HCT116 (cell line): ENCODE data around the gene CFAP119. TPM values are rescaled to one million over a fixed set of nuclear protein-coding genes. Genes with fewer than 3 reads are reported as not detected.

Experiments used
- ATAC-seq: fragments of 200-7000 bp; cut with Tn5 transposase; 2 replicates; pipeline ENCODE4 v1.9.1; 2020; ENCODE audit warnings: mild to moderate bottlenecking, moderate library complexity
- BruUV-seq: library from RNA; stranded (reverse); fragments of 400-500 nt; replicated peaks from 2 replicates; lab custom pipeline; 2021; lab: Mats Ljungman, UMichigan
- CTCF ChIA-PET: fragments of 300-600 bp; sonication (Branson Sonifier 250); formaldehyde crosslinking; loops from one replicate; lab custom pipeline; 2021; ENCODE audit warnings: antibody characterized with exemption; lab: Charles Lee
- POLR2A ChIA-PET: fragments of 300-600, 350-600 bp; sonication (Branson Sonifier 250); formaldehyde crosslinking; loops from one replicate; lab custom pipeline; 2021; ENCODE audit warnings: antibody characterized with exemption; lab: Charles Lee
- RAD21 ChIA-PET, 2 experiments: fragments of 300-600 bp; sonication (Branson Sonifier 250); formaldehyde crosslinking; loops; one replicate each; lab custom pipeline; 2023; ENCODE audit warnings: low total read pairs in 2 of 2; ENCODE audit not compliant: uncharacterized antibody in 2 of 2, unreplicated experiment in 2 of 2, low non-redundant PET in 1 of 2; lab: Charles Lee
- DNase-seq: peaks from one replicate; pipeline ENCODE4 v3.0.0-alpha.2; 2010; ENCODE audit warnings: low read depth, low spot score
- H2AFZ ChIP-seq: fragments of 200-600 bp; shearing (Covaris generic), sonication (generic); 2 replicates; pipeline ENCODE4 v1.6.1; 2017; ENCODE audit warnings: low read depth, mixed run types, mixed read lengths, antibody characterized with exemption, low read length; ENCODE audit not compliant: poor library complexity, severe bottlenecking
- H3K27ac ChIP-seq: 2 replicates; pipeline ENCODE4 v1.5.1; 2012; ENCODE audit warnings: low read depth, low read length
- H3K27me3 ChIP-seq: fragments of 200-600 bp; sonication (generic); 2 replicates; pipeline ENCODE4 v1.6.1; 2016; ENCODE audit warnings: mixed run types, low read length, mixed read lengths; ENCODE audit not compliant: insufficient read depth
- H3K36me3 ChIP-seq, 2 experiments: fragments of 200-500 bp in 1 of 2; fragments of 200-600 bp in 1 of 2; sonication (Bioruptor generic) in 1 of 2; sonication (generic) in 1 of 2; 2 replicates each; pipeline versions ENCODE4 v1.5.1 to v1.6.1; 2014 to 2016; ENCODE audit warnings: low read length in 2 of 2, inconsistent platforms in 1 of 2, mixed read lengths in 1 of 2, mixed run types in 1 of 2; ENCODE audit not compliant: insufficient read depth in 2 of 2, control insufficient read depth in 1 of 2
- H3K4me1 ChIP-seq, 2 experiments: fragments of 200-600 bp in 1 of 2; sonication (generic) in 1 of 2; 2 replicates each; pipeline versions ENCODE4 v1.5.1 to v1.6.1; 2012 to 2017; ENCODE audit warnings: low read length in 2 of 2, inconsistent platforms in 1 of 2, mild to moderate bottlenecking in 1 of 2, mixed read lengths in 1 of 2, mixed run types in 1 of 2, moderate library complexity in 1 of 2; ENCODE audit not compliant: insufficient read depth in 2 of 2, control insufficient read depth in 1 of 2
- H3K4me2 ChIP-seq: fragments of 200-600 bp; sonication (generic); 2 replicates; pipeline ENCODE4 v1.6.1; 2017; ENCODE audit warnings: mixed run types, low read length, mixed read lengths
- H3K4me3 ChIP-seq, 2 experiments: fragments of 200-600 bp in 1 of 2; sonication (generic) in 1 of 2; replicated peaks in 1 of 2; 2 replicates each; pipeline ENCODE4 v1.5.1; 2011 to 2016; ENCODE audit warnings: low read length in 2 of 2, control low read depth in 1 of 2, low read depth in 1 of 2, mild to moderate bottlenecking in 1 of 2, mixed read lengths in 1 of 2, mixed run types in 1 of 2
- H3K79me2 ChIP-seq: fragments of 200-600 bp; sonication (generic); 2 replicates; pipeline ENCODE4 v1.6.1; 2017; ENCODE audit warnings: mild to moderate bottlenecking, mixed run types, low read length, moderate library complexity, mixed read lengths; ENCODE audit not compliant: insufficient read depth
- H3K9ac ChIP-seq: fragments of 200-600 bp; sonication (generic); 2 replicates; pipeline ENCODE4 v1.6.1; 2016; ENCODE audit warnings: low read length, mixed read lengths
- H3K9me2 ChIP-seq: fragments of 200-600 bp; sonication (generic), shearing (Covaris generic); 2 replicates; pipeline ENCODE4 v1.6.1; 2017; ENCODE audit warnings: mixed run types, mild to moderate bottlenecking, moderate library complexity; ENCODE audit not compliant: insufficient read depth
- H3K9me3 ChIP-seq, 2 experiments: fragments of 200-500 bp in 1 of 2; fragments of 200-600 bp in 1 of 2; sonication (Bioruptor generic) in 1 of 2; sonication (generic) in 1 of 2; 2 replicates each; pipeline ENCODE4 v1.6.1; 2014 to 2017; ENCODE audit warnings: low read length in 2 of 2, mixed read lengths in 2 of 2, inconsistent platforms in 1 of 2, low read depth in 1 of 2, mild to moderate bottlenecking in 1 of 2, mixed run types in 1 of 2, moderate library complexity in 1 of 2; ENCODE audit not compliant: control insufficient read depth in 1 of 2, insufficient read depth in 1 of 2
- H4K20me1 ChIP-seq: fragments of 200-600 bp; sonication (generic), shearing (Covaris generic); 2 replicates; pipeline ENCODE4 v1.6.1; 2017; ENCODE audit warnings: mixed run types, mild to moderate bottlenecking, moderate library complexity; ENCODE audit not compliant: insufficient read depth
- CBX3 ChIP-seq: IDR thresholded peaks from 2 replicates; pipeline ENCODE4 v1.6.1; 2012; ENCODE audit warnings: low read depth
- CEBPB ChIP-seq: IDR thresholded peaks from 2 replicates; pipeline ENCODE4 v1.6.1; 2012; ENCODE audit warnings: low read depth
- EGR1 ChIP-seq: IDR thresholded peaks from 2 replicates; pipeline ENCODE4 v1.6.1; 2012; ENCODE audit warnings: low read depth
- ELF1 ChIP-seq: IDR thresholded peaks from 2 replicates; pipeline ENCODE4 v1.6.1; 2012; ENCODE audit warnings: low read depth, borderline replicate concordance
- EZH2 ChIP-seq: fragments of 200-600 bp; sonication (generic); IDR thresholded peaks from 2 replicates; pipeline ENCODE4 v1.6.1; 2017; ENCODE audit warnings: antibody characterized with exemption, mixed run types
- EZH2phosphoT487 ChIP-seq: fragments of 200-600 bp; IDR thresholded peaks from 2 replicates; pipeline ENCODE4 v1.6.1; 2018; ENCODE audit warnings: antibody characterized with exemption, borderline replicate concordance
- FOSL1 ChIP-seq: IDR thresholded peaks from 2 replicates; pipeline ENCODE4 v1.6.1; 2012; ENCODE audit warnings: low read depth
- POLR2A ChIP-seq: IDR thresholded peaks from 2 replicates; pipeline ENCODE4 v1.7.0; 2011; ENCODE audit warnings: borderline replicate concordance; ENCODE audit not compliant: insufficient read depth, insufficient read length; ENCODE audit errors: extremely low read depth
- POLR2AphosphoS5 ChIP-seq: IDR thresholded peaks from 2 replicates; pipeline ENCODE4 v1.6.1; 2011; ENCODE audit warnings: mild to moderate bottlenecking, low read depth, low read length, moderate library complexity
- RAD21 ChIP-seq: IDR thresholded peaks from 2 replicates; pipeline ENCODE4 v1.6.1; 2012; ENCODE audit warnings: low read depth, mild to moderate bottlenecking
- SIN3A ChIP-seq: IDR thresholded peaks from 2 replicates; pipeline ENCODE4 v1.6.1; 2012; ENCODE audit warnings: low read depth
- SRF ChIP-seq: IDR thresholded peaks from 2 replicates; pipeline ENCODE4 v1.6.1; 2012; ENCODE audit warnings: low read depth
- TCF7L2 ChIP-seq: IDR thresholded peaks from 2 replicates; pipeline ENCODE4 v1.7.0; 2011; ENCODE audit warnings: borderline replicate concordance, inconsistent platforms; ENCODE audit not compliant: insufficient read depth, insufficient read length; ENCODE audit errors: extremely low read depth
- YY1 ChIP-seq: IDR thresholded peaks from 2 replicates; pipeline ENCODE4 v1.6.1; 2011; ENCODE audit warnings: low read length, low read depth, moderate library complexity, mild to moderate bottlenecking; ENCODE audit not compliant: insufficient replicate concordance; ENCODE audit errors: extremely low read depth
- ZFX ChIP-seq: fragments of 450-650 bp; IDR thresholded peaks from 2 replicates; pipeline ENCODE4 v1.6.1; 2017
- ZNF274 ChIP-seq: fragments of 200-500 bp; sonication (Bioruptor generic); IDR thresholded peaks from 2 replicates; pipeline ENCODE4 v1.6.1; 2014; ENCODE audit warnings: mild to moderate bottlenecking, low read depth, low read length, inconsistent platforms
- intact Hi-C: fragments of 100-400 bp; cut with micrococcal nuclease; formaldehyde crosslinking; loops from 2 replicates; pipeline ENCODE4 v1.10.0; 2022
- total RNA-seq: library from RNA; stranded (reverse); gene quantifications from one replicate; pipeline ENCODE4 v1.2.1, GENCODE V29; 2021; ENCODE audit not compliant: unreplicated experiment
- TF ChIP-seq, protein P1 (sequence below): IDR thresholded peaks from 2 replicates; pipeline ENCODE4 v1.6.1; 2012
- TF ChIP-seq, protein P2 (sequence below), 3 experiments: fragments of 200-600 bp in 1 of 3; sonication (generic) in 1 of 3; IDR thresholded peaks in 2 of 3; conservative IDR thresholded peaks in 1 of 3; 2 replicates each; pipeline ENCODE4 v1.5.1; 2012 to 2017; ENCODE audit warnings: low read depth in 2 of 3, low read length in 2 of 3, antibody characterized with exemption in 1 of 3, borderline replicate concordance in 1 of 3, control low read depth in 1 of 3, mild to moderate bottlenecking in 1 of 3, mixed read lengths in 1 of 3, mixed run types in 1 of 3, moderate library complexity in 1 of 3; ENCODE audit not compliant: insufficient read depth in 1 of 3
- TF ChIP-seq, protein P3 (sequence below): IDR thresholded peaks from 2 replicates; pipeline ENCODE4 v1.6.1; 2012
- TF ChIP-seq, protein P4 (sequence below): IDR thresholded peaks from 2 replicates; pipeline ENCODE4 v1.6.1; 2011; ENCODE audit warnings: mild to moderate bottlenecking, low read length, moderate library complexity; ENCODE audit not compliant: insufficient replicate concordance; ENCODE audit errors: extremely low read depth

The CFAP119 gene
- total RNA-seq, 1 experiment from 2014 or later: 12.6 TPM

DNA sequence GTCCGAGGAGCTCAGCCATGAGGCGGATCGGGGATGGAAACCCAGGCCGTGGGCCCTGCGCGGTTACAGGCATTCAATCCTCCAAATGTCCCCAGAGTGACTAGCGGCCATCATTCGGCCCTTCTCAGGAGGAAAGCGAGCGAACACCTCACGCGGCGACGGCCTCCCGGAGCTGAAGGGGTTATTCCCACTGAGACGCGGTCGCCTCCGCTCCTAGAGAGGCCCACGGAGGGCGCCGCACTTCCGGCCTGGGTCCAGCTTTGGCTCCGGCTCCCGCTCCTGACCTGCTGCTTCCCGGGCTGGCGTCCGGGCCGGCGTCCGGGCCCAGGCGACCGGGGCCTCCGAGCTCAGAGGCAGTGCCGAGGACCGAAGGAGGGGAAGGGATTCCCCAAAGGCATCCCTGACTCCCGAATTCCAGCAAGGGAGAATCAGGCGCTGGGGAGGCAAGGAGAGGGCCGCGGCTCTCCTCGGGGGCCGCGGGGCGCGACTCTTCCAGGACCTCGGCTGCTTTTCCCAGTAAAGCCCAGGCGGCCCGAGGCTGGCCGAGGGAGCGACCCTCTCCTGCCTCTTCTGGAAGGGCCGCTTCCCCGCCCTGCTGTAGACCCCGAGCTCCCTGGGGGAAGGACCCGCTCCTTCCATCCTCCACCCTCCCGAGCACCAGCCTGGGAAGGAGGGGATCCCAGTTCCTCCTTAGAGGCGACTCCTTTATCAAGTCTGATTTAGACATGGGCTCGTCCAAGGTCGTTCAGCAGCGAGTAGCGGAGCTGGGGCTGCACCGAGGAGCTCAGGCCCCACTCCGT, 43.7 kb upstream of the CFAP119 start:
- BruUV-seq: no TSS peak
- no peaks in the 10 kb centered on the region for H3K79me2 ChIP-seq
- peak overlapping the region; percentile 89 for H3K4me2 ChIP-seq
- no peaks in the 10 kb centered on the region for H4K20me1 ChIP-seq
- CTCF ChIA-PET: interaction anchor here (0.7 to 2.7 kb wide), 4 partner anchors 8 to 39 kb away, joined by 3 to 27 read pairs (median 7); partner anchors contain the start of gene ZNF629
- RAD21 ChIA-PET: interaction anchor here (0.6 to 1.2 kb wide), 3 partner anchors 15 to 147 kb away, joined by 3 to 4 read pairs (median 3); partner anchors contain the start of genes FBRS (in 1 of the 2) and ZNF629 (in 1 of the 2)
- peak overlapping the region; percentile 93 for H3K27ac ChIP-seq
- no peaks in the 10 kb centered on the region for H3K9me3 ChIP-seq
- H3K4me1 ChIP-seq: peaks cover 8 to 16% of the 10 kb centered on the region in 2 experiments; a peak in 3 of 4 replicates
- intact Hi-C loops: loop anchor here (1.0 to 5.0 kb wide), 2 partner anchors 18 to 72 kb away; partner anchors contain the start of gene ZNF629
- POLR2A ChIA-PET: interaction anchor here (0.7 to 2.0 kb wide), 14 partner anchors 9 to 147 kb away, joined by 3 to 23 read pairs (median 4); partner anchors contain the start of genes CTF1, PHKG2 and ZNF629
- peak overlapping the region; percentile 93 for H3K9ac ChIP-seq
- peak; percentile 92 for ATAC-seq
- no peaks in the 10 kb centered on the region for H3K27me3 ChIP-seq
- H2AFZ ChIP-seq: peak overlapping the region; percentile 72
- H3K36me3 ChIP-seq: no peaks in the 10 kb centered on the region
- no peaks in the 10 kb centered on the region for H3K9me2 ChIP-seq
- H3K4me3 ChIP-seq: peak overlapping the region; percentile 72 to 87
- DNase-seq: peak; percentile 56
- TF ChIP-seq EZH2phosphoT487: no peak
- peak; percentile 76 for TF ChIP-seq YY1
- TF ChIP-seq, protein P1, sequence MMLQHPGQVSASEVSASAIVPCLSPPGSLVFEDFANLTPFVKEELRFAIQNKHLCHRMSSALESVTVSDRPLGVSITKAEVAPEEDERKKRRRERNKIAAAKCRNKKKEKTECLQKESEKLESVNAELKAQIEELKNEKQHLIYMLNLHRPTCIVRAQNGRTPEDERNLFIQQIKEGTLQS: no peak
- peak; percentile 96; the same call in 1 of the 2 replicates for TF ChIP-seq ZFX
- TF ChIP-seq ELF1: peak; percentile 79; the same call in 1 of the 2 replicates
- TF ChIP-seq EZH2: no peak
- TF ChIP-seq, protein P2, sequence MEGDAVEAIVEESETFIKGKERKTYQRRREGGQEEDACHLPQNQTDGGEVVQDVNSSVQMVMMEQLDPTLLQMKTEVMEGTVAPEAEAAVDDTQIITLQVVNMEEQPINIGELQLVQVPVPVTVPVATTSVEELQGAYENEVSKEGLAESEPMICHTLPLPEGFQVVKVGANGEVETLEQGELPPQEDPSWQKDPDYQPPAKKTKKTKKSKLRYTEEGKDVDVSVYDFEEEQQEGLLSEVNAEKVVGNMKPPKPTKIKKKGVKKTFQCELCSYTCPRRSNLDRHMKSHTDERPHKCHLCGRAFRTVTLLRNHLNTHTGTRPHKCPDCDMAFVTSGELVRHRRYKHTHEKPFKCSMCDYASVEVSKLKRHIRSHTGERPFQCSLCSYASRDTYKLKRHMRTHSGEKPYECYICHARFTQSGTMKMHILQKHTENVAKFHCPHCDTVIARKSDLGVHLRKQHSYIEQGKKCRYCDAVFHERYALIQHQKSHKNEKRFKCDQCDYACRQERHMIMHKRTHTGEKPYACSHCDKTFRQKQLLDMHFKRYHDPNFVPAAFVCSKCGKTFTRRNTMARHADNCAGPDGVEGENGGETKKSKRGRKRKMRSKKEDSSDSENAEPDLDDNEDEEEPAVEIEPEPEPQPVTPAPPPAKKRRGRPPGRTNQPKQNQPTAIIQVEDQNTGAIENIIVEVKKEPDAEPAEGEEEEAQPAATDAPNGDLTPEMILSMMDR (IDR thresholded peaks at IDR 0.05 in 2 of 3, conservative IDR thresholded peaks at IDR 0.05 in 1 of 3; ENCODE audit: borderline replicate concordance in 1 of 3, insufficient read depth in 1 of 3, low read depth in 2 of 3, low read length in 2 of 3): no peak
- peak; percentile 96 for TF ChIP-seq POLR2AphosphoS5
- TF ChIP-seq FOSL1: no peak
- TF ChIP-seq SIN3A: peak; percentile 47; the same call in 1 of the 2 replicates
- peak; percentile 50 for TF ChIP-seq TCF7L2
- no peak for TF ChIP-seq ZNF274
- TF ChIP-seq POLR2A: peak; percentile 91
- TF ChIP-seq, protein P3, sequence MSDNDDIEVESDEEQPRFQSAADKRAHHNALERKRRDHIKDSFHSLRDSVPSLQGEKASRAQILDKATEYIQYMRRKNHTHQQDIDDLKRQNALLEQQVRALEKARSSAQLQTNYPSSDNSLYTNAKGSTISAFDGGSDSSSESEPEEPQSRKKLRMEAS: peak; percentile 50; the same call in 1 of the 2 replicates
- TF ChIP-seq RAD21: no peak; the same call in 1 of the 2 replicates
- TF ChIP-seq SRF: no peak
- no peak; the same call in 1 of the 2 replicates for TF ChIP-seq CBX3
- TF ChIP-seq, protein P4, sequence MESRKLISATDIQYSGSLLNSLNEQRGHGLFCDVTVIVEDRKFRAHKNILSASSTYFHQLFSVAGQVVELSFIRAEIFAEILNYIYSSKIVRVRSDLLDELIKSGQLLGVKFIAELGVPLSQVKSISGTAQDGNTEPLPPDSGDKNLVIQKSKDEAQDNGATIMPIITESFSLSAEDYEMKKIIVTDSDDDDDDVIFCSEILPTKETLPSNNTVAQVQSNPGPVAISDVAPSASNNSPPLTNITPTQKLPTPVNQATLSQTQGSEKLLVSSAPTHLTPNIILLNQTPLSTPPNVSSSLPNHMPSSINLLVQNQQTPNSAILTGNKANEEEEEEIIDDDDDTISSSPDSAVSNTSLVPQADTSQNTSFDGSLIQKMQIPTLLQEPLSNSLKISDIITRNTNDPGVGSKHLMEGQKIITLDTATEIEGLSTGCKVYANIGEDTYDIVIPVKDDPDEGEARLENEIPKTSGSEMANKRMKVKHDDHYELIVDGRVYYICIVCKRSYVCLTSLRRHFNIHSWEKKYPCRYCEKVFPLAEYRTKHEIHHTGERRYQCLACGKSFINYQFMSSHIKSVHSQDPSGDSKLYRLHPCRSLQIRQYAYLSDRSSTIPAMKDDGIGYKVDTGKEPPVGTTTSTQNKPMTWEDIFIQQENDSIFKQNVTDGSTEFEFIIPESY: no peak
- TF ChIP-seq CEBPB: no peak
- no peak for TF ChIP-seq EGR1
